Muscle of leg (tissue), 11 donors: ENCODE results near the gene LOXL4. TPM values are rescaled to one million over a fixed set of nuclear protein-coding genes. Genes with fewer than 3 reads are reported as not detected.

Experiments used
- DNase-seq: peaks from one replicate; pipeline ENCODE4 v3.0.0; 2013
- H3K27ac ChIP-seq: one replicate; pipeline ENCODE4 v1.5.1; 2013; ENCODE audit warnings: mild to moderate bottlenecking, low read length, control low read depth
- H3K27me3 ChIP-seq: one replicate; pipeline ENCODE4 v1.6.1; 2013; ENCODE audit warnings: low read length; ENCODE audit not compliant: control insufficient read depth, insufficient read depth
- H3K36me3 ChIP-seq: one replicate; pipeline ENCODE4 v1.6.1; 2013; ENCODE audit warnings: low read length; ENCODE audit not compliant: control insufficient read depth, insufficient read depth
- H3K4me1 ChIP-seq: one replicate; pipeline ENCODE4 v1.6.1; 2013; ENCODE audit warnings: low read length; ENCODE audit not compliant: control insufficient read depth, insufficient read depth
- H3K4me3 ChIP-seq: one replicate; pipeline ENCODE4 v1.5.1; 2013; ENCODE audit warnings: low read length, control low read depth
- H3K9me3 ChIP-seq: replicated peaks from 2 replicates; pipeline ENCODE4 v1.6.1; 2013; ENCODE audit warnings: low read depth, low read length; ENCODE audit not compliant: control insufficient read depth
- WGBS: methylation state at CpG from one replicate; pipeline ENCODE4 v1.1.5; 2013; ENCODE audit warnings: missing lambda C conversion rate; ENCODE audit not compliant: insufficient coverage; 5-methylcytosine and 5-hydroxymethylcytosine counted together
- polyA plus RNA-seq, 8 donors: library from polyadenylated mRNA; unstranded; fragments of 120-200 nt; gene quantifications; one replicate each; pipeline versions ENCODE4 v1.2.1 to v1.2.3, GENCODE V29; 2013; ENCODE audit warnings: inconsistent platforms in 1 of 8, low replicate concordance in 1 of 8; ENCODE audit not compliant: insufficient read length in 8 of 8, insufficient read depth in 1 of 8
- total RNA-seq: library from RNA; stranded (reverse); fragments of 120-200 nt; gene quantifications from one replicate; pipeline ENCODE4 v1.2.4, GENCODE V29; 2013

LOXL4 gene
- total and polyA plus RNA-seq, 9 donors: 6.4 to 11.8 (median 9.3) TPM

GRCh38 chr10:98265403-98266378 is 2.3 kb downstream of the LOXL4 start:
- H3K9me3 ChIP-seq: no peaks in the 10 kb centered on the region
- no peaks in the 10 kb centered on the region for H3K36me3 ChIP-seq
- WGBS: 66% methylated on average over 14 of the region's 17 CpGs
- peaks cover 9% of the 10 kb centered on the region for H3K27me3 ChIP-seq
- H3K4me1 ChIP-seq: peaks cover 51% of the 10 kb centered on the region
- no peak for DNase-seq
- no peak overlapping the region for H3K4me3 ChIP-seq
- no peak overlapping the region for H3K27ac ChIP-seq

- Histone ChIP-seq H3K36me3 (no peaks in the 10 kb centered on the region), H3K27ac (no peak overlapping the region), H3K4me1 (peaks cover 45% of the 10 kb centered on the region), H3K9me3 (no peaks in the 10 kb centered on the region), H3K4me3 (no peak overlapping the region), H3K27me3 (peaks cover 9% of the 10 kb centered on the region)
- DNase-seq: no peak
- 97% methylated on average over 3 of the region's 12 CpGs for WGBS
These were observed 3.5 kb downstream of the LOXL4 start for GRCh38 chr10:98264378-98265065.

- 93% methylated on average over 3 of the region's 7 CpGs for WGBS
- Histone ChIP-seq H3K4me3 (no peak overlapping the region), H3K4me1 (peaks cover 33% of the 10 kb centered on the region), H3K9me3 (no peaks in the 10 kb centered on the region), H3K36me3 (no peaks in the 10 kb centered on the region), H3K27me3 (peaks cover 9% of the 10 kb centered on the region), H3K27ac (no peak overlapping the region)
- no peak for DNase-seq
These were observed 4.9 kb downstream of the LOXL4 start for GRCh38 chr10:98263088-98263487.

- 80% methylated on average over 6 of the region's 7 CpGs for WGBS
- H3K4me1 ChIP-seq: peaks cover 30% of the 10 kb centered on the region
- peaks cover 9% of the 10 kb centered on the region for H3K27me3 ChIP-seq
- DNase-seq: no peak
- H3K4me3 ChIP-seq: no peak overlapping the region
- H3K27ac ChIP-seq: no peak overlapping the region
- H3K36me3 ChIP-seq: no peaks in the 10 kb centered on the region
- H3K9me3 ChIP-seq: no peaks in the 10 kb centered on the region
These were observed 5.4 kb downstream of the LOXL4 start for GRCh38 chr10:98262571-98262970.

GRCh38 chr10:98261436-98262277 is 6.3 kb downstream of the LOXL4 start:
- H3K27me3 ChIP-seq: peaks cover 3% of the 10 kb centered on the region
- H3K36me3 ChIP-seq: peaks cover 3% of the 10 kb centered on the region
- DNase-seq: no peak
- H3K9me3 ChIP-seq: no peaks in the 10 kb centered on the region
- H3K27ac ChIP-seq: no peak overlapping the region
- peaks cover 22% of the 10 kb centered on the region for H3K4me1 ChIP-seq
- WGBS: 86% methylated on average over 13 of the region's 15 CpGs
- no peak overlapping the region for H3K4me3 ChIP-seq

- Histone ChIP-seq H3K36me3 (peaks cover 11% of the 10 kb centered on the region), H3K27me3 (peaks cover 1% of the 10 kb centered on the region), H3K4me3 (no peak overlapping the region), H3K27ac (no peak overlapping the region), H3K9me3 (no peaks in the 10 kb centered on the region), H3K4me1 (peaks cover 18% of the 10 kb centered on the region)
- DNase-seq: no peak
- WGBS: 87% methylated on average over 14 of the region's 14 CpGs
These were observed 7.2 kb downstream of the LOXL4 start for GRCh38 chr10:98260752-98261151.

- H3K4me1 ChIP-seq: peaks cover 17% of the 10 kb centered on the region
- peaks cover 12% of the 10 kb centered on the region for H3K36me3 ChIP-seq
- no peak for DNase-seq
- H3K9me3 ChIP-seq: no peaks in the 10 kb centered on the region
- H3K27ac ChIP-seq: no peak overlapping the region
- WGBS: 14% methylated on average over 7 of the region's 9 CpGs
- no peaks in the 10 kb centered on the region for H3K27me3 ChIP-seq
- H3K4me3 ChIP-seq: no peak overlapping the region
These were observed 7.6 kb downstream of the LOXL4 start for GRCh38 chr10:98260350-98260749.

GRCh38 chr10:98259606-98260315 is 8.2 kb downstream of the LOXL4 start:
- WGBS: 47% methylated on average over 10 of the region's 14 CpGs
- peaks cover 20% of the 10 kb centered on the region for H3K4me1 ChIP-seq
- H3K9me3 ChIP-seq: no peaks in the 10 kb centered on the region
- peaks cover 12% of the 10 kb centered on the region for H3K36me3 ChIP-seq
- H3K27ac ChIP-seq: no peak overlapping the region
- H3K4me3 ChIP-seq: no peak overlapping the region
- no peaks in the 10 kb centered on the region for H3K27me3 ChIP-seq
- no peak for DNase-seq

- Histone ChIP-seq H3K4me1 (peaks cover 26% of the 10 kb centered on the region), H3K4me3 (no peak overlapping the region), H3K9me3 (no peaks in the 10 kb centered on the region), H3K36me3 (peaks cover 12% of the 10 kb centered on the region), H3K27me3 (no peaks in the 10 kb centered on the region), H3K27ac (no peak overlapping the region)
- no peak for DNase-seq
- WGBS: 70% methylated on average over 11 of the region's 13 CpGs
These were observed 9.1 kb downstream of the LOXL4 start for GRCh38 chr10:98258683-98259454.
